Muscle of leg (tissue), 11 donors: Measurements from ENCODE around the gene ELOB. TPM values are rescaled to one million over a fixed set of nuclear protein-coding genes. Genes with fewer than 3 reads are reported as not detected.

Experiments used
- DNase-seq: peaks from one replicate; pipeline ENCODE4 v3.0.0; 2013
- H3K27ac ChIP-seq: one replicate; pipeline ENCODE4 v1.5.1; 2013; ENCODE audit warnings: mild to moderate bottlenecking, low read length, control low read depth
- H3K27me3 ChIP-seq: one replicate; pipeline ENCODE4 v1.6.1; 2013; ENCODE audit warnings: low read length; ENCODE audit not compliant: control insufficient read depth, insufficient read depth
- H3K36me3 ChIP-seq: one replicate; pipeline ENCODE4 v1.6.1; 2013; ENCODE audit warnings: low read length; ENCODE audit not compliant: control insufficient read depth, insufficient read depth
- H3K4me1 ChIP-seq: one replicate; pipeline ENCODE4 v1.6.1; 2013; ENCODE audit warnings: low read length; ENCODE audit not compliant: control insufficient read depth, insufficient read depth
- H3K4me3 ChIP-seq: one replicate; pipeline ENCODE4 v1.5.1; 2013; ENCODE audit warnings: low read length, control low read depth
- H3K9me3 ChIP-seq: replicated peaks from 2 replicates; pipeline ENCODE4 v1.6.1; 2013; ENCODE audit warnings: low read depth, low read length; ENCODE audit not compliant: control insufficient read depth
- WGBS: methylation state at CpG from one replicate; pipeline ENCODE4 v1.1.5; 2013; ENCODE audit warnings: missing lambda C conversion rate; ENCODE audit not compliant: insufficient coverage; 5-methylcytosine and 5-hydroxymethylcytosine counted together
- polyA plus RNA-seq, 8 donors: library from polyadenylated mRNA; unstranded; fragments of 120-200 nt; gene quantifications; one replicate each; pipeline versions ENCODE4 v1.2.1 to v1.2.3, GENCODE V29; 2013; ENCODE audit warnings: inconsistent platforms in 1 of 8, low replicate concordance in 1 of 8; ENCODE audit not compliant: insufficient read length in 8 of 8, insufficient read depth in 1 of 8
- total RNA-seq: library from RNA; stranded (reverse); fragments of 120-200 nt; gene quantifications from one replicate; pipeline ENCODE4 v1.2.4, GENCODE V29; 2013

Gene ELOB
- total and polyA plus RNA-seq, 9 donors, result 162 to 228 (median 193) TPM

- Histone ChIP-seq H3K36me3 (no peaks in the 10 kb centered on the region), H3K9me3 (no peaks in the 10 kb centered on the region), H3K4me3 (no peak overlapping the region), H3K27ac (no peak overlapping the region), H3K27me3 (peaks cover 2% of the 10 kb centered on the region), H3K4me1 (peaks cover 3% of the 10 kb centered on the region)
- no peak for DNase-seq
- WGBS, result 55% methylated on average over 5 of the region's 8 CpGs
Measured at GRCh38 chr16:2739625-2740430, 37.3 kb downstream of the ELOB start.

DNA sequence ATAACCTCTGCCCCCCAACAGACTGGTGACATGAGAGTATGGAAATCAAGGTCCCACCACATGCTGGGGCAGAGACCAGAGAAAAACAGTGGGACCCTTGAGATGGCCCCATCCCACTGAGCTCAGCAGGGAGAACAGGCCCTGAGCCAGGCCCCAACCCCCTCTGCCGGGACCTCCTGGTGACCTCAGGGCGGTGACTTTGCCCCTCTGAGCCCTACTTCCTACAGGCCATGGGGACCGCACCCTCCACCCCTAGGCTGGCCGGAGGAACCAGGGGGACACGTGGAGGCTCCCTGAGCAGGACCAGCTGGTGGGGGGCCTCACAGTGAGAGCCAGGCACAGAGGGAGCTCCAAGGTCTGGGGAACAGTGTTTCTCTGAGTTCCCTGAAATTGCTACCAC is 38.5 kb downstream of the ELOB start:
- 72% methylated on average over 4 of the region's 5 CpGs for WGBS

GRCh38 chr16:2737895-2738418 is 39.1 kb downstream of the ELOB start:
- WGBS, result 72% methylated on average over 7 of the region's 7 CpGs
- Histone ChIP-seq H3K4me1 (peaks cover 3% of the 10 kb centered on the region), H3K27ac (no peak overlapping the region)

More for the DNA sequence above, 38.5 kb downstream of the ELOB start:
- no peak for DNase-seq
- Histone ChIP-seq H3K27me3 (peaks cover 4% of the 10 kb centered on the region), H3K27ac (no peak overlapping the region), H3K4me3 (no peak overlapping the region), H3K4me1 (peaks cover 3% of the 10 kb centered on the region), H3K9me3 (no peaks in the 10 kb centered on the region), H3K36me3 (no peaks in the 10 kb centered on the region)

GRCh38 chr16:2737238-2737605 is 39.9 kb downstream of the ELOB start:
- no peaks in the 10 kb centered on the region for H3K9me3 ChIP-seq
- DNase-seq, result no peak
- H3K4me3 ChIP-seq, result no peak overlapping the region
- 53% methylated on average over 2 of the region's 5 CpGs for WGBS
- H3K27me3 ChIP-seq, result peaks cover 5% of the 10 kb centered on the region
- no peak overlapping the region for H3K27ac ChIP-seq
- no peaks in the 10 kb centered on the region for H3K36me3 ChIP-seq
- H3K4me1 ChIP-seq, result peaks cover 3% of the 10 kb centered on the region

More at GRCh38 chr16:2737895-2738418, 39.1 kb downstream of the ELOB start:
- DNase-seq, result no peak
- H3K27me3 ChIP-seq, result peaks cover 5% of the 10 kb centered on the region
- H3K9me3 ChIP-seq, result no peaks in the 10 kb centered on the region
- no peak overlapping the region for H3K4me3 ChIP-seq
- H3K36me3 ChIP-seq, result no peaks in the 10 kb centered on the region

GRCh38 chr16:2736476-2737237 is 40.4 kb downstream of the ELOB start:
- WGBS, result 82% methylated on average over 9 of the region's 11 CpGs
- Histone ChIP-seq H3K4me1 (peaks cover 3% of the 10 kb centered on the region), H3K27ac (no peak overlapping the region), H3K36me3 (no peaks in the 10 kb centered on the region), H3K27me3 (peaks cover 5% of the 10 kb centered on the region), H3K4me3 (no peak overlapping the region), H3K9me3 (no peaks in the 10 kb centered on the region)
- DNase-seq, result no peak

GRCh38 chr16:2734844-2735515 is 42.1 kb downstream of the ELOB start:
- Histone ChIP-seq H3K4me3 (no peak overlapping the region), H3K27ac (no peak overlapping the region), H3K27me3 (peaks cover 5% of the 10 kb centered on the region), H3K9me3 (no peaks in the 10 kb centered on the region), H3K36me3 (no peaks in the 10 kb centered on the region), H3K4me1 (peaks cover 3% of the 10 kb centered on the region)
- no peak for DNase-seq
- 81% methylated on average over 6 of the region's 10 CpGs for WGBS

GRCh38 chr16:2728034-2728433 is 49.0 kb downstream of the ELOB start:
- DNase-seq, result no peak
- no peak overlapping the region for H3K27ac ChIP-seq
- H3K9me3 ChIP-seq, result no peaks in the 10 kb centered on the region
- WGBS, result no CpG with 5 or more reads among the region's 7 CpGs
- no peak overlapping the region for H3K4me3 ChIP-seq
- no peaks in the 10 kb centered on the region for H3K4me1 ChIP-seq
- no peaks in the 10 kb centered on the region for H3K36me3 ChIP-seq
- H3K27me3 ChIP-seq, result peaks cover 4% of the 10 kb centered on the region

DNA sequence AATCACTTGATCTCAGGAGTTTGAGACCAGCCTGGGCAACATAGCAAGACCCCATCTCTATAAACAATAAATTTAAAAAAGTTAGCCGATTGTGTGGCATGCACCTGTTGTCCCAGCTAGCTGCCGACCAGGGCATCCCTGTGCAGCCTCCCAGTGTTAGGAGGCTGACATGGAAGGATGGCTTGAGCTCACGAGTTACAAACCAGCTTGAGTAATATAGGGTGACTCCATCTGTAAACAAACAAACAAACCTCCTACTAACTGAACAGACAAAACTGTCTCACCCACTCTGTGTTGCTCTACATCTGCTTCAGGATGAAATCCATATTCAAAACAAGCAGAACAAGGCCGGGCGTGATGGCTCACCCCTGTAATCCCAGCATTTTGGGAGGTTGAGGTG is 50.2 kb downstream of the ELOB start:
- H3K9me3 ChIP-seq, result no peaks in the 10 kb centered on the region
- WGBS, result no CpG with 5 or more reads among the region's 5 CpGs
- DNase-seq, result no peak
- peaks cover 4% of the 10 kb centered on the region for H3K27me3 ChIP-seq
- H3K4me3 ChIP-seq, result no peak overlapping the region
- H3K4me1 ChIP-seq, result no peaks in the 10 kb centered on the region
- no peak overlapping the region for H3K27ac ChIP-seq
- H3K36me3 ChIP-seq, result no peaks in the 10 kb centered on the region

- H3K4me3 ChIP-seq, result no peak overlapping the region
- no peak overlapping the region for H3K27ac ChIP-seq
- peaks cover 4% of the 10 kb centered on the region for H3K27me3 ChIP-seq
- H3K36me3 ChIP-seq, result no peaks in the 10 kb centered on the region
- peaks cover under 1% of the 10 kb centered on the region for H3K4me1 ChIP-seq
- H3K9me3 ChIP-seq, result no peaks in the 10 kb centered on the region
- 69% methylated on average over 13 of the region's 16 CpGs for WGBS
- no peak for DNase-seq
Measured at GRCh38 chr16:2724816-2725348, 52.2 kb downstream of the ELOB start.
